HG03460 (cell line): ENCODE measurements around the gene MYH16.
"Not testable (repeated sequence)": the region's sequence is repeated elsewhere in the genome, so short reads cannot be mapped to it uniquely, and the experiment has no call there.

Experiments used
- ATAC-seq: cut with Tn5 transposase; IDR thresholded peaks from one replicate; pipeline ENCODE4 v1.9.1; 2021; ENCODE audit not compliant: unreplicated experiment

MYH16 gene

DNA sequence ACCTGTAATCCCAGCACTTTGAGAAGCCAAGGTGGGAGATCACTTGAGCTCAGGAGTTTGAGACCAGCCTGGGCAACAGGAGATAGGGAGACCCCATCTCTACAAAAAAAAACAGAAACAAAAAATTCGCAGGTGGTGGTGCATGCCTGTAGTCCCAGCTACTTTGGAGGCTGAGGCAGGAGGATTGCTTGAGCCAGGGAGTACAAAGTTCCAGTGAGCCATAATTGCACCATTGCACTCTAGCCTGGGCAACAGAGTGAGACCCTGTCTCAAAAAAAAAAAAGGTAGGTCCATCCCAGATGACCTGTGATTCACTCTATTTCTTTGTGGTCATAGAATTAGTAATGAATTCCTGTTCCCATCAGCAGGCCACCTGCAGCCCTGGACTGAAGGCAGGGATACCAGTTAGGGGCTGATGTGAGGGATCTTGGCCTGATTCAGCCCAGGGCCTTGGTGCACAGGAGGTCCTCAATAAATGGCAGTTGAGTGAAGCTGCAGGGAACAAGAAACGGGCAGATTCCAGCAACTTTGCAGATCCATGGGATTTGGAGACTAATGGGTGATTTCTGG lies at the start of gene MYH16:
Gene MYH16, plus strand, starts transcription at position 364 of the 570 bp plus-strand sequence.
- ATAC-seq, result no peak

DNA sequence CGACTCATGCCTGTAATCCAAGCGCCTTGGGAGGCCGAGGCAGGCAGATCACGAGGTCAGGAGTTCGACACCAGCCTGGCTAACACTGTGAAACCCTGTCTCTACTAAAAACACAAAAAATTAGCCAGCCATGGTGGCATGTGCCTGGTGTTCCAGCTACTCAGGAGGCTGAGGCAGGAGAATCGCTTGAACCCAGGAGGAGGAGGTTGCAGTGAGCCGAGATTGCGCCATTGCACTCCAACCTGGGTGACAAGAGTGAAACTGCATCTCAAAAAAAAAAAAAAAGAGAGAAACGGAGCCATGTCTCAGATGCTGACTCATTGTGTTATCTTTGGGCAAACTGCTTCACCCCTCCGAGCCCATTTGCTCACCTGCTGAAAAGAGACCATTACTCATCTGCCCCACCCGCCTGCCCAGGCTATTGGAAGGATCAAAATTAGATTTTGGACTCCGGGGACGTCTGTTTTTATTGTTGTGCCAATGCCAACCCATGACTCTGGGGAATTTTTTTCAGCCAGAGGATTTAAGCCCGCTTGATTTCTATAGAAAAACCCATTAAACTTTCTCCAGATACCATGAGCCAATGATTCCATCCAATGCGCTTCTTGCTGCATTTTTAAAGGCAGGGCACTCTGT lies 48.3 kb upstream of the MYH16 start:
- ATAC-seq, result not testable (repeated sequence)

DNA sequence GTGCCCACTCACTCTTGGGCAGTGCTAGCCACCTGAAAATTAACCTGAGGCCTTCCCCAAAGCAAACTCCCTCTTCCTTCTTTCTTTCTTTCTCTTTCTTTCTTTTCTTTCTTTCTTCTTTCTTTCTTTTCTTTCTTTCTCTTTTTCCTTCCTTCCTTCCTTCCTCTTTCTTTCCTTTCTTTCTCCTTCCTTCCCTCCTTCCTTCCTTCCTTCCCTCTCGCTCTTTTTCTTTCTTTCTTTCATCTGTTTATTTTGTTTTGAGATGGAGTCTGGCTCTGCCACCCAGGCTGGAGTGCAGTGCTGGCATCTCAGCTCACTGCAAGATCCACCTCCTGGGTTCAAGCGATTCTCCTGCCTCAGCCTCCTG lies 47.8 kb upstream of the MYH16 start:
- ATAC-seq, result no peak

DNA sequence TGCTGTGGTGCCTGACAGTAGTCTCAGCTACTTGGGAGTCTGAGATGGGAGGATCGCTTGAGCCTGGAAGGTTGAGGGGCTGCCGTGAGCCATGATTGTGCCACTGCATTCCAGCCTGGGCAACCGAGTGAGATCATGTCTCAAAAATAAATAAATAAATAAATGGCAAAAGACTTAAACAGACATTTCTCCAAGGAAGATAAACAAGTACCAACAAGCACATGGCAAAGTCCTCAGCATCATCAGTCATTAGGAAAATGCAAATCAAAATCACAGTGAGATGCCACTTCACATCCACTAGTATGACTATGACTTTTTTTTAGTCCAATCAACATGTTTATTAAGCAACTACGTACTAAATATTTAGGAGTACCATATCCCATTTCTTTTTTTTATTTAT lies 43.4 kb upstream of the MYH16 start:
- ATAC-seq, result no peak

DNA sequence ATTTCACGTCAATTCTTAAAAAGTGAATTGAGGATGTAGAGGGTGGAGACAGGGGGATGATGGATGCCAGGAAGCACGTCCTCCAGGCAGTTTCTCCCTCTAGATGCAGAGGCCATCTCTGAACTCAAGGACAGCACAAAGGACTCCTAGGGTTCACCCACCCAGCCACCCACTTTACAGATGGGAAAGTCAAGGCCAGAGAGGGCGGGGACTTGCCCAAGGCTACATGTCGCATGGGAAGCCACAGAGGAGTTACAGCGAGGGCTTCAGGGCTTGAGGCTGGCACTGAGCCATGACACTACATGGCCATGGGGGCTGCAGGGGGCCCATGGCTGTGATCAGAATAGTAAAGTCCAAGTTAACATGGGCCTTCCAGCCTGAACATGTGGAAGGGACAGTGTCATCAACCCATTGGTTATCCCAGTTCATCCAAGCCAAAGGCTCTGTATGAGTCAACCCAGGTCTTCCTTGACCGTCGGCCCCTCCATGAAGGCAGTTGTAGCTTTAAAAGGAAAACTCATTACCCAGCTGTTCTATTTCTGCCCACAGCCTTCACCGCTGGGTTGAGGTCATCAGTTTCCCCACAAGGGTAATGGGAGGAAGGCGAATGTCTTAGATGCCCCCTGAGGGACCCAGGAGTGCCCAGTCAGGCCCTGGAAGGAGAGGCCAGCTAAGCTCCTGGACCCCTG lies 40.4 kb upstream of the MYH16 start:
- no peak for ATAC-seq

DNA sequence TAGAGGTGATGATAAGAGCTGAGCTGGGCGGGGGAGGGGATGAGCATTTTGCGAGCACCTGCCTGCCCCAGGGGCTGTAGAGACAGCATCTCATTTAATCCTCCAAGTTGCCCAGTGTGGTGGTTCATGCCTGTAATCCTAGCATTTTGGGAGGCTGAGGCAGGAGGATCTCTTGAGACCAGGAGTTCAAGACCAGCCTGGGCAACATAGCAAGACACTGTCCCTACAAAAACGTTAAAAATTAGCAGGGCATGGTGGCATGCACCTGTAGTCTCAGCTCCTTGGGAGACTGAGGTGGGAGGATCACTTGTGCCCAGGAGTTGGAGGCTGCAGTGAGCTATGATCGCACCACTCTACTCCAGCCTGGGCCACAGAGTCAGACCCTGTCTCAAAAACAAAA lies 39.7 kb upstream of the MYH16 start:
- not testable (repeated sequence) for ATAC-seq

DNA sequence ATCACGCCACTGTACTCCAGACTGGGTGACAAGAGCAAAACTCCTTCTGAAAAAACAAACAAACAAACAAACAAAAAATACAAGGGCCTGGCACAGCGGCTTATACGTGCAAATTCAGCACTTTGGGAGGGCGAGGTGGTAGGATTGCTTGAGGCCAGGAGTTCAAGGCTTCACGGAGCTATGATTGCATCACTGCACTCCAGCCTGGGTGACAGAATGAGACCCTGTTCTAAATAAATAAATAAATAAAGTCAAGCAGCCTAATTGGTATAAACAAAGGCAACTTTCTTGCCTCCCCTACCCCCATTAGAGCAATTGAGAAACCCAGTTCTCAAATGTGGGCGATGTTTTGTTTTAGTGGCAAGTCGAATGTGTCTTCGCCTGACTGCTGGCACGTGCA lies 38.5 kb upstream of the MYH16 start:
- ATAC-seq, result no peak

DNA sequence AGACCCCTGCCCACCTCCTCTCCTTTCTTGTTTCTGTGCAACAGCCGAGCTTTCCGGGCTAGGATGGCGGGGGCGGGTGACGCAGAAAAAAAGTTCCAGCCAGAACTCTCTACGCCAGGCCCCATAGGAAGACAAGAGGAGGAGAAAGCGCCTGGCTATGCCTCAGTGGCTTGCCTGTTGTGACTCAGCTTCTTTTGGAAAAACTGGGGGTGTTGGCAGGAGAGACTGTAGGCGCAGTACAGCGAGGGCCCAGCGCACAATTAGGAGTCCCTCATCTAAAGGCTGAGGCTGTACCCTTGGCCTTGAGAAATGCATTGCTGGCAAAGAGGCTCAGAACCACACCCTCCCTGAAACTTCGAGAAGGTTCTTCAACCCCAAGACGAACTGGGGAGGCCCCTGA lies 36.7 kb upstream of the MYH16 start:
- ATAC-seq, result no peak

DNA sequence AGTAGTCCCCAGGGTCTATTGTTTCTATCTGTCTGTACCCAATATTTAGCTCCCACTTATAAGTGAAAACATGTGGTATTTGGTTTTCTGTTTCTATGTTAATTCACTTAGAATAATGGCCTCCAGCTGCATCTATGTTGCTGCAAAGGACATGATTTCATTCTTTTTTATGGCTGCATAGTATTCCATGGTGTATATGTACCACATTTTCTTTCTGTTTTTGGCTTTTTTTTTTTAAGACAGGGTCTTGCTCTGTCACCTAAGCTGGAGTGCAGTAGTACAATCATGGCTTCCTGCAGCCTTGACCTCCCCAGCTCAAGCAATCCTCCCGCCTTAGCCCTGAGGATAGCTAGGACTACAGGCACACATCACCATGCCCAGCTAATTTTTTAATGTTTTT lies 34.8 kb upstream of the MYH16 start:
- not testable (repeated sequence) for ATAC-seq

DNA sequence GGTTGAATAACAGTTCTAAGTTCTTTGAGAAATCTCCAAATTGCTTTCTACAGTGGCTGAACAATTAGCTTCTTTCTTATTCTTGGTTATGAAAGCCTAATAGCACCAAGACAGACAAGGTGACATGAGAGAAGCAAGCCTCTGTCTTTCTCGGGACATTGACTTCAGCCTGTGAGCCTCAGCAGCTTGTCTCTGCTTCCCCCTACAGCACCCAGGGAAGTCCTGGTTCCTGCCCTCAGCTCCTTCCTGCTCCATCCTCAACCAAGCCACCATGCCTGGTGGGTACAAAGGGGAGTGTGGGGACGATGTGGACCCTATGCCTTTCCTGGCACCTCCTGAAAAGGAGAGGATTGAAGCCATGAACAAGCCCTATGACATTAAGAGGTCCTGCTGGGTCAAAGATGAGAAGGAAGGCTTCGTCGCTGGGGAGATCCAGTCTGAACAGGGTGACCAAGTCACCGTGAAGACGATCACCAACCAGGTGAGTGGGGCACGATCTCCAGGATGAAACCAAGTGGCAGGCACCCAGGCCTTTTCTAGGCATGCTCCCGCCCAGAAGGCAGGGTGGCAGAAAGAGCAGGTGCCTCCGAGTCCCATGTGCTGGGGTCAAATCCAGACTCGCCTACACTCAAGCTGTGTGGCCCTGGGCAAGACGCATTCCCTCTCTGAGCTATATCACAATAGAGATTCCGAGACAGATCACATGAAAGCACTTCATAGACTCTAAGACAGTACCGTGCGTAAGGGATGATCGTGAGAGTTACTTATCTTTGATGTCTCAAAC lies 33.9 kb upstream of the MYH16 start:
- no peak for ATAC-seq

DNA sequence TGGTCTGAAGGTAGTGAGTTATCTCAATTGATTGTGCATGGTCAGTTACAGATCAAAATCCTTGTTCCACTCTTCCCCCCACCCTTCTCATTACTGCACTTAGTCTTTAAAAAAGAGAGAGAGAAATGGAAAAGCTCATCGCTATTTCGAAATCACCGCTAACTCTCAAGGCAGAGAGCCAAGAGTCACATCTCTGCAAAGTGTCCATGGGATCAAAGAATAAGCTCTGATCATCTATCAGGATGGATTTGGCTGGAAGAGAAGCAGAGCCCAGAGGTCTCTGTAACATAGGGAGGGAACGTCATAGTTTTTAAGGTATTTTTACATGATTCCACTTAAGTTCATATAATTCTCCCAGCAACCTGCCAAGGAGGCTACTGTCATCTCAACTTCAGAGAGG lies 30.0 kb upstream of the MYH16 start:
- ATAC-seq, result no peak

DNA sequence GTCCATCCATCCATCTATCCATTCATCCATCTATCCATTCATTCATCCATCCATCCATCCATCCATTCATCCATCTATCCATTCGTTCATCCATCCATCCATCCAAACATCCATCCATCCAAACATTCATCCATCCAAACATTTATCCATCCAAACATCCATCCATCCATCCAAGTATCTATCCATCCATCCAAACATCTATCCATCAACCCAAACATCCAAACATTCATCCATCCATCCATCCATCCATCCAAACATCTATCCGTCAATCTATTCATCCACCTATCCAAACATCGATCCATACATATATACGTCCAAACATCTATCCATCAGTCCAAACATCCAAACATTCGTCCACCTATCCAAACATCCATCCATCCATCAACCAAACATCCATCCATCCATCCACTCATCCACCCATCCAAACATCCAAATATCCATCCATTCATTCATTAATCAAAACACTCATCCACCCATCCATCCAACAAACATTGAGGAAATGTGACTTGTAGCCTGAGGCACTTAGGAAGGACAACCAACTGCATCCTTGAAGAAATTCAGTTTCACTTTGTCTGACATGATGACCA lies 28.8 kb upstream of the MYH16 start:
- ATAC-seq, result no peak

DNA sequence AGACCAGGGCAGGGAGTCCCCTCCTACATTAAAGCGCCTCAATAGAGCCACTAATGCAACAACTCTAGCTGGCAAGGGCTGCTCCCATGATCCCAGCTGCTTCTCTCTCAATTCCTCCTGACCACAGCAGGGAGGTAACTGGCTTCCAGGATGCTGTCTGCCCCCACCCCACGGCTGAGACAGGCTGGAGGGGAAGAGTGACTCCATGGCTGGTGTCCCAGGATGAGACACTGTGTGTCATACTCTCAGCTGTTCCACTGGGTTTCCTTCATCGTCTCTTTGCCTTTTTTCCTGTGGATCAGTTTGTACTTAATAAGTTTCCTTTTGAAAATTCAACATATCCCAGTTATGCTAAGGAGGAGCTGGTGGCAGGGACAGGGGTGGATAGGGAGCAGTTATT lies 27.7 kb upstream of the MYH16 start:
- ATAC-seq, result no peak

DNA sequence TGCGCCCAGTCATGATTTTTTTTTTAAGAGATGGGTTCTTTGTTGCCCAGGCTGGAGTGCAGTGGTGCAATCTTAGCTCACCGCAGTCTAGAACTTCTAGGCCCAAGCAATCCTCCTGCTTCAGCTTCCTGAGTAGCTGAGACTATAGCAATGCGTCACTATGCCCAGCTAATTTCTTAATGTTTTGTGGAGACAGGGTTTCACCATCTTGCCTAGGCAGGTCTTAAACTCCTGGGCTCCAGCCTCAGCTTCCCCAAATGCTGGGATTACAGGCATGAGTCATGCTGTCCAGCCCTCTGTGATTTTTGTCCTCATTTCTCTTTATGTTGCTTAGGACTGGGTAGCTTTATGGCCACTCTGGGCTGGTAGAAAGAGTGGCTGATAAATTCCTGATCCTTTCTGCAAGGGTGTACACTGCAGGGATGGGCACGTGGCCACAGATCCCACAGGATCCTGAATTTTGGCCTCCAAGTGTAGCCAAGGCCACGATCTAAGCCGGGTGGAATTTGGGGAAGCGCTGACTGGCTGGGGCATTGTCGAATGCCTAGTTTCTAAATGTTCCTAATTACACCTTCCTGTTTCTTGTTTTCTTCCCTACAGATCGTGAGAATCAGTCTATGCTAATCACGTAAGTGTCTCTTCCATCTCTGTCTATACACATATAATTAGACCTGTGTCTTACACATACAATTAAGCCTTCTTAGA lies 24.1 kb upstream of the MYH16 start:
- ATAC-seq, result no peak

DNA sequence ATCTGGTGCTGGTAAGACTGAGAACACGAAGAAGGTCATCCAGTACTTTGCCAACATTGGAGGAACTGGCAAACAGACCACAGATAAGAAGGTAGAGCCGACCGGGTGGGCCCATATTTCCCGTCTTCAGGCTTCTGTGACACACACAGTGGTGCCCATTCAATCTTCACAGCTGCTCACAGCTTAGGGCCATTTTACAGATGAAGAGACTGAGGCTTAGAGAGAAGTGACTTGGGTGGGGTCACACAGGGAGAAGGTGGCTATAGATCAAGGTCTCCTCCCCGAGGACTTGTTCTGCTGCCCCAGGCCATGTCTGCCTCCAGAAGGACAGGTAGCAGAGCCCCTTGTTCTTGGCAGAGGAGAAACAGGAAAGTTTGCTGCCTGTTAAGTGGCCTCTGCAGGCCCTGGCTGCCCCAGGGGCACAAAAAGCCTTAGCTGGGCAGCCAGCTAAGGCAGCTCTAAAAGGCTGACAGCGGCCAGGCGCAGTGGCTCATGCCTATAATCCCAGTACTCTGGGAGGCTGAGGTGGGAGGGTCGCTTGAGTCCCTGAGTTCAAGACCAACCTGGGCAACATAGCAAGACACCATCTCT lies 22.6 kb upstream of the MYH16 start:
- ATAC-seq, result no peak

DNA sequence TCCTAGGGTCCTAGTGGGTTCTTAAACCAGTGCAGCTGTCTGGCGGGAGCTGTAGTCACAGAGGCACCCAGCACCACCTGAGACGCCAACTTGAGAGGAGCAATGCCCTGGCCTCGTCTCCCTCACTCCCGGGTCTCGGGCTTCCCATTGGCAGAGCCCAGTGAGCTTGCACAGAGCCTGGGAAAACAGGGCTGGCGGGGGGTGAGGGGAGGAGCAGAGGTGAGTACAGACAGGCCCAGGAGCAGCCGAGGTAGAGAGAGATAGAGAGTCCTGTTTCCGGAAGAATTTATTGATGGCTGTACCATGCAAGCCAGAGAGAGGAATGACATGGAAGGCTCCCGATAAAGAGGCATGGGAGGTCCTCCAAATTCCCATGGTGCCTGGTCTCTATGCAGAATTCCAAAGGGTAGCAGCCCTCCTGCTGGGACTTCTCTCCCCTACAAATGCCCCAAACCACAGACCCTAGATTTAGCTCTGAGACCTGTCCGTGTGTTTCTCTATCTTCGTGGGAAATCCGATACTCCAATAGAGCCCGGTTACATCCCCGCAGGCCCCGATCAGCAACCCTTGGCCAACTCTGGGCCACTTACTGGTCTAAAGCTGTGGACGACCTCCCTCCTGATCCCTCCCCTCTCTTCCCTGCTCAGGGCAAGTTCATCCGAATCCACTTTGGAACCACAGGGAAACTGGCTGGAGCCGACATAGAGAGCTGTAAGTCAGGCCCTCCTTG lies 20.3 kb upstream of the MYH16 start:
- ATAC-seq, result no peak

DNA sequence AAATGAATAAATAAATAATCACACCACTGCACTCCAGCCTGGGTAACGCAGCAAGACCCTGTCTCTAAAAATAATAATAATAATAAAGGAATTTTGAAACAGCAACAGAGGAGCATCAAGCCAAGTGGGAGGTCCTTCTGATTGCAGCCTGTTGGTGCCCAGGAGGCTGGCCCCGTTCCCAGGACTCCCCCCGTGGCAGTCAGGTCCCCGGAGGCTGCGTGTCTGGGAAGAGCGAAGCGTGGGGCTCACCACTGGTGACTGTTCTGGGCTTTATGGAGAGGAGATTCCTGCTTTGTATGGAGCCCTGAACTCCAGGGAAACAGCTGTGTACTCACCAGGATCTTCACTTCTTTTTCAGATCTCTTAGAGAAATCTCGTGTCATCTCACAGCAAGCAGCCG lies 19.3 kb upstream of the MYH16 start:
- no peak for ATAC-seq

DNA sequence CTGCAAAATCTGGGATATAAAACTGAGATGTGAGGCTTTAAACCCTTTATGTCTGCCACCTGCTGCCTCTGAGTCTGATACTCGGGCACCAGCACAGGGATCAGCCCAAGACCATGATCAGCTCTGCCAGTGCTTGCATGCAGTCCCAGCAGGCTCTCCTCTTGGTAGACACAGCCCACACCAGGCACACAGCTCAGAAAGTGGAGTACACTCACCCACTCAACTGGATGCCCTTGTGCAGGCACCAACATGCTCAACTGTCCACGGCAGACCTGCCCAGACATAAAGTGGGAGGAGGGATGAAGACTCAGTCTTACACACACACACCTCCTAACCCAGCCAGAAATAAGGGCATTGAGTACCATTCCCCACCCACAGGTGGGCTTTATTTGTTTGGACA lies 18.2 kb upstream of the MYH16 start:
- ATAC-seq, result no peak

DNA sequence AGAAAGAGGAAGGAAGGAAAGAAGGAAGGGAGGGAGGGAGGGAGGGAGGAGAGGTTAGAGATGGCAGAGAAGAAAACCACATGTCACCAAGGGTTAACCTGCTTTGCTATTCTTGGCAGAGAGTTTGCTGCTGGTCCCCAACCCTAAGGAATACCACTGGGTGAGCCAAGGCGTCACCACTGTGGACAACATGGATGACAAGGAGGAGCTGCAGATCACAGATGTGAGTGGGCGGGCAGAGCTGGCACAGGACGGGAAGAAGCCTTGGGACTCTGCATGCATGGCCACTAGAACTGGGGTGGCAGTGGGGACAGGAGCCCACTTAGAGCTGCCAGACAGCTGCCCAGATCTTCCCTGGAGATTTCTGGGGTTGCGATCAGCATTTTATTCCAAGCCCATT lies 17.2 kb upstream of the MYH16 start:
- ATAC-seq, result no peak

DNA sequence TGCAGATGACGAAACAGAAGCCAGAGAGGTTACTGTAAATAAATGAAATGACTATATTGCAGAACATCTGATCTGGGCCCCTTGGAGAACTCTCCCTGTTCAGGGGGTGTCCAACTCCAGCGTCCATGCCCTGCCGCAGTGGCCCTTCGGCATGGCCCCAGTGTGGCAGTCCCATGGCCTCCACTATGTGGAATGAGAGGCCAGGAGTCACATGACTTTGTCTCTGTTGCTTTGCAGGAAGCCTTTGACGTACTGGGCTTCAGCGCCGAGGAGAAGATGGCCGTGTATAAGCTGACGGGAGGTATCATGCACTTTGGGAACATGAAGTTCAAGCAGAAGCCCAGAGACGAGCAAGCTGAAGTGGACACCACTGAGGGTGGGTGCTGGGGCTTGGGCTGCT lies 15.6 kb upstream of the MYH16 start:
- no peak for ATAC-seq
